DMS79 (cell line): Measurements from ENCODE around the gene VDR.

ENCODE experiments used
- DNase-seq: peaks from one replicate; lab custom pipeline; 2025; lab: John Stamatoyannopoulos, UW

VDR gene

DNA sequence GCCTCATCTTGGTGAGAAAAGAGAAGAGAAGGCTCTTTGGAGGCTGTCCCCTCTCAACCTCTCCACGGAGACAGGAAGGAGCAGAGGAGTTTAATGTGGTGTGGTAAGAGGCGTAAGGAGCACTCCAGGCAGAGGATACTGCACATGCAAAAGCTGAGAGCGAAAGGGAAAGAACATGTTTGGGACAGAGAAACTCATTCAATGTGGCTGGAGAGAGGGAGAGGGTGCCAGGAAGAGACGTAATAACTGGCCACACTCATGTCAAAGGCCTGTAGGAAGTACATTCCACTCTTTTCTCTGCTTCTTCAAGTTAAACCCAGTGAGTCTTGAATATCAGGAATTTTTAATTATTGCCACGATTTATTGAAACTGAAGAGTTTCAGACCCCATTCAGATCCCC is 12.0 kb downstream of the VDR start:
- DNase-seq, result no peak

DNA sequence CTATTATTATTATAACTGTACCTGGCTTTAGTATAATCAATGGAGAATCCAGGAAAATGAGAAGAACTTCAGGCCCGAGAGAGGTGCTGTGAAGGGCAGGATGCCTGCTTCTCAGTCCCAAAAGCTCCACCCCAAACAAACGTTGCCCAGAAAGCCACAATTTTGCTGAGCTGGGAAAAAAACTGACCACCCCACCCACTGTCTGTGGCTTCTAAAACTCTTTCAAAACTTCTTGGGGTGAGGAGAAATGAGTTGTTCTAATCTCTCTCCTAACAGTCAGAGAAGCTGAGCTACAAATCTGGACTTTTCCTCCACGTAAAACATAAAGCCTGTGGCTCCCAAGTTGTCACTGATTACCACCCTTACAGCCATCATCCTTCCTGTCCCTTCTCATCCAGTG is 13.4 kb downstream of the VDR start:
- DNase-seq, result no peak

DNA sequence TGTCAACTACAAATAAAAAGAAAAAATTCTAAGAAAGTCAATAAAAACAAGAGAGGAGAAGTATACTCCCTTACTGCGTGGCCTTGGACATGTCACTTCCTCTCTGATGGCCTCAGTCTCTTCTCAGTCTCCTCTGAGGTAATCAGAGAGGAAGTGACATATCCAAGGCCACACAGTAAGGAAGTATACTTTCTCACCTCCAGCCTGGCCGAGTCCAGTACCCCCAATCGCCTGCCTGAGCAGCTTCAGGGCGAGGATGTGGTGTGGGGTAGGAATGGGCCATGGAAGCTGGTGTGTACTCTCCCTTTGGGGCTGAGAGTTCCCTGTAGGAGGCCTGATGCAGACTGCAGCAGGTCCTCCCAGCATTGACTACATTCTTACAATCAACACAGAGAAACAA is 15.8 kb downstream of the VDR start:
- DNase-seq, result no peak

DNA sequence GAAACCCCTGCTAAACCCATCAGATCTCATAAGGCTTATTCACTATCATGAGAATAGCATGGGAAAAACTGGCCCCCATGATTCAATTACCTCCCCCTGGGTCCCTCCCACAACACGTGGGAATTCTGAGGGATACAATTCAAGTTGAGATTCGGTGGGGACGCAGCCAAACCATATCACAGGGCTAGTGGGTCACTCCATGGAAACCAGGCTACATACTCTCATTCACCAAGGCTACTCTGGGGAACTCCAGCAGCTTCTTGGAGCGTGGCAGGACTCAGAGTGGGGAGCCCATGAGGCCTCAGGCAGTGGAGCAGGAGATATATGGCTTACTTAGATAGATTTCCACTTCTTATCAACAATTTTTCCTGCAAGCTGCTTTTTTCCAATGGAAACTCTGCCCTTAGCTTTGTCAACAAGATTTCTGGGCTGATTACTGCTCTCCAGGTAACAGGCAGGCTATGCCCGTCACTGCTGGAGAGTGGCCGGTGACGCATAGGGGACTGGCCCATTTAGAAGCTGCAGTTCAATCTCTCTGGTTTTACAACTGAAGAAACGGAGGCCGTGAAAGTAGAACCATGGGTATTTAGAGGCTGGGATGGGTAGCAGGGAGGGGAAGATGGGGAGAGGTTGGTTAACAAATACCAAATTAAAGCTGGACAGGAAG is 16.5 kb downstream of the VDR start:
- DNase-seq, result no peak

DNA sequence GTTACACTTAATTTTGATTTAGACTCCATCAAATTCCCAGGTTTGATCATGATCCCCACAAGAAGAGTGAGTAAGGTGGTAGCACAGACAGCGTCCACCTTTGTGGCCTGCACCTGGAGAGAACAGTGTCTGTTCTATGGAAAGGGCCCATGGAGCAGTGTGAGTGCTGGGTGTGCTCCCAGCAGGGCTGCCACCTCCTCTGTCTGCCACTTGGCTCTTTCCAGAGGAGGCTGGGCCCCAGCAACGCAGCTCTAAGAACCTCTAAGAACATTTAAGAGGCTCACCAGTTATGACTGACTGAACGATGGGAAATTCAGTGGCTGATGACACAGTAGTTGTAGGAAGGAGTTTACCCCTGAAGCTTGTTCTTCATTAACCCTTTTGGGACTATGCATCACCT is 17.3 kb downstream of the VDR start:
- no peak for DNase-seq

DNA sequence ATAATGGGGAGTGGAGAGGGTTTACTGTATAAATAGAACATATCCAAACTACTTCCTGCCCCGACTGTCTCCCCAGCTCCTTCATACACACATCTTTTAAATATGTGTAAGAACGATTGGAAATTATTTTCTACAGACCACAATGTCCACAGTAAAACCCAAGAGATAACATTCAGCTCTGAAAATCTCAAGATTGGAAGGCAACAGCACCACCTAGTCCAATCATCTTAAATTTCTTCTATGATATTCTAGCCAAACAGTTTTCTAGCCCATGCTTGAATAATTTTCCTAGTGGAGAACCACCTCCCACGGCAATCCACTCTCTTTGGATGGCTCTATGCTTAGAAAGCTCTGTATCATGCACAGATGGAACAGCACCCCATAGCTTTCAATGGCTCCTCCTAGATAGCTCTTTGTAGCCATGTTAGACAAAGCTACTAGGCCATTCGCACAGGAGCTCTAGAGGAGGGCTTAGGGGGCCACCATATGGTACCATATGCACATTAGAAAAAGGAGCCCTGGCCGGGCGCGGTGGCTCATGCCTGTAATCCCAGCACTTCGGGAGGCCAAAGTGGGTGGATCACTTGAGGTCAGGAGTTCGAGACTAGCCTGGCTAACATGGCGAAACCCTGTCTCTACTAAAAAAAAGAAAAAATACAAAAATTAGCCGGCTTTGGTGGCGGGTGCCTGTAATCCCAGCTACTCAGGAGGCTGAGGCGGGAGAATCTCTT is 18.1 kb downstream of the VDR start:
- DNase-seq, result no peak

DNA sequence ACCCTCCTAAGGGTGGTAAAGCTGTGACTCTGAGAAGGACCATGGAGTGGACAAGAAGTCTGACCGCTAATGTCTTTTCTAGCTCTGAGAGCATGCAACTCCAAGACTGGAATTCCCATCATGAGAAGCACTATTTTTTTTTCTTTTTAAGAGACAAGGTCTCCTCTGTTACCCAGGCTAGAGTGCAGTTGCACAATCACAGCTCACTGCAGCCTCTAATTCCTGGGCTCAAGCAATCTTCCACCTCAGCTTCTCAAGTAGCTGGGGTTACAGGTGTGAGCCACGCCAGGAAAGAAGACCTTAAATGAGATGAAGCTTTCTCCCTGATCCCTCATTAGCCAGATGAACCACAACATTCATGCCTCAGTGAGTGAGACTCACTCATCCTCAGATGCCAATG is 19.2 kb downstream of the VDR start:
- no peak for DNase-seq

DNA sequence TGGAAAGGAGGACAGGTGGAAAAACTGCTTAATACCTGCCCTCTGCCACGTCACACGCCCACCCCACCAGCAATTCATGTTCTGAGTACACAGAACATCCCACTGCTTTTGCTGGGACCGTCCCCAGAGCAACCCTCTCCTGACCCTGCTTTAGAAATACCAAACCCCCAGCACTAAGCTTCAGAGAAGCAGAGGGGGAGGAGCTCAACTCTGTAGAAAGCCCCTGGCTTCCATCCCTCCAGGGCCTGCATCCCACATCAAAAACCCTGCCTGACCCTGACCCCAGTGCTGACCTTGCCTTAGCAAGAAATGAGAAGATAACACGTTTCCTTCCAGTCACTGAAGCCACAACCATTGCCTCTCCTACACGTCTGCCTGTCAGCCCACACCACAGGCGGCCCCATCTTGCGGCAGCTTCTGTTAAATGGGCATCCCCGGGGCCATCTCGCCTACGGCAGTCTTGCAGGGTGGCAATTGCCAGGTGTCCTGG is 19.7 kb downstream of the VDR start:
- no peak for DNase-seq

DNA sequence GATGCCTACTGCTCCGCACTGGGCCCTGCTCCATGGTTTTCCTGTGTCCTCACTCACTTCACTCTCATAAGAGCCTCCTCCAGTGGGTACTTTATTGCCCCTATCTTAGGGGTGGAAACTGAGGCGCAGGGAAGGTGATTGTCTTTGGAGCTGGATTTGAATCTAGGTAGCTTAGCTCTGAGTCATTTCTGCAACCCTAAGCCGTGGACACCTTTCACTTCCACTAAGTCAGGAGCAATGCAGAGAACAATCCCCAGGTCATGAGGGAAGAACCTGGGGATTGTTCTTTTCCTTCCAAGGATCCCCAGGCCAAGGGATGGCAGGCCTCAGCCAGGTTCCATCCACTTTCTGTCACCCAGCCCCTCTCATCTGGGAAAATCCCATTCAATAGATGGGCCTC is 20.3 kb downstream of the VDR start:
- DNase-seq, result no peak

DNA sequence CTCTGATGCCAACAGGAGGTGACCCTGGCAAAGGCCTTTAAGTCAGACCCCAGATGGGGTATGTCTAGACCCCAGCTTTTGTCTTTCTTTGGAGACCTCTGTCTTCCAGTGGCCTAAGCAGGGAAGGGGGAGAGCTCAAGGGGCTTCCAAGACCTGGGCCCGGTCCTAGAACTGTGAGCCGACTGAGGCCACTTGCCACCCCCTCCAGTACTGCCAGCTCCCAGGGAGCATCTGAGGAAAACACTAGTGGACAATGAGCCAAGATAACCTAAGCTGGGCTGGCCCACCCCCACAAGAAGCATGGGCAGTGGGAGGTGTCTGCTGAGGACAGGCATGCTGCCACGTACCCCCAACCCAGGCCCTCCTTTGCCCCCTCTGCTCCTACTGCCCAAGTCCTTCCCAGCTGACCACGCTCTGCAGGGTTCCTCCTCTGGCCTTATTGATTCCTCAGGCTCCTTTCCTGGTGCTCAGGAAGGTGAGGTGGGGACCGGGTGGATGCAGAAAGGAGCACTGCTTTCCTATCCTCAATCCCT is 21.1 kb downstream of the VDR start:
- DNase-seq, result no peak

DNA sequence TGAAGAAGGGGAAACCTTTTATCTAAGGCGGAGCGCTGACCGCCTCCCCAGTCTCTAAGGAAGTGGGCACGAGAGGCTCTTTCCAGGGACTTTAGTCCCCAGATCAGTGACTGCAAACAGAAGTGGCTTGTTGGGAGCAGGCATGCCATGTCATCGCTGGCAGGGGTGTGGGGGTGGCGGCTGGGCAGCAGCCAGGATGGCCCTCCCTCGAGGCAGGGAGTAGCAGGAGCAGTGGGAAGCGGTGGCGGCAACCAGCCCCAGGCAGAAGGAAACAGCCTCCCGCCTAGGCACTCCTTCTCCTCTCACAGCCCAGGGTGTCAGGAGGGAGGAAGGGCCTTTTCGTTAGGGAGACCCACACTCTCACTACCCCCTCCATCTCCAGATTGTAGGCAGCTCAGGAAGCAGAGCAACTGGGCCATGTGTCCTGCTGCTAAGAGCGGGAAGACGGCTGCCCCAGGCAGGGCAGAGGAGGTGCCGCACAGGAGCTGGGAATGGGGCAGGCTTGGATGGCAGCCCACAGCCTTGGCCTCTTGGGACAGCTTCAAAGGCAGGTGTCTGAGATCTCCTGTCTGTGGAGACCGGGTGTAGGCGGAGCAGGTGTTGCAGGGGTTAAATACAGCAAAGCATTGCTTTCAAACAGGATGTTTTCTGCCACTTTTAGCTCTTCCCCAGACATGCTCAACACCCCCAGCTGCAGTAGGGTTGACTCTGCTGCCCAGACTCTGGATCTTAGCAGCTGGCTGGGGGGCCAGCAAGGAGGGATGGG is 21.8 kb downstream of the VDR start:
- peak; percentile 87 for DNase-seq

DNA sequence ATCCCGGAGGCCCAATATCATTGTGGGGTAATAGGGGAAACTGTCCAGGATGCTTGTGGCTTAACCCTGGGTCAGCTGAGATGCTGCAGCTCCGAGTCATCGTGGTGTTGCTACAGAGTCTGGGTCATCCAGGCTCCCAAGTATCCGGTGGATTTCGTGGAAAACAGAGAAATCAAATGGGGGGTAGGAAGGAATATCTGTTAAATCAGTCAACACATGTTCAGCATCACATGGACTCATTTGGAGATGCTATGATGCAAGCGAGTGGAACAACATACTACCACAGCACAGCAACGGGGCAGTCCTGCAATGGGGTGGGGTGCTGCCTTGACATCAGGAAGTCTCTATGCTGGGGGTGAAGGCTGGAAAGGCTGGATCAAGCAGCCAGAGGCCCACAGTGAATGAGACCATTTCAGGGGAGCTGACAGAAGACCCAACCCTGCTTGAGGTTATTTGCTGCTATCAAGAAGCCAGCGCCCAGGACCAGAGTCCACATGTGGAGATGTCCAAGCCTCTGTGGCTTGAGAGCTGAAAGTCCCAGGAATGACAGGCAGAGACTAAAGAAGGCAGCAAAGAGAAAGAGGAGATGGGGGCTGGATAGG is 22.9 kb downstream of the VDR start:
- no peak for DNase-seq

DNA sequence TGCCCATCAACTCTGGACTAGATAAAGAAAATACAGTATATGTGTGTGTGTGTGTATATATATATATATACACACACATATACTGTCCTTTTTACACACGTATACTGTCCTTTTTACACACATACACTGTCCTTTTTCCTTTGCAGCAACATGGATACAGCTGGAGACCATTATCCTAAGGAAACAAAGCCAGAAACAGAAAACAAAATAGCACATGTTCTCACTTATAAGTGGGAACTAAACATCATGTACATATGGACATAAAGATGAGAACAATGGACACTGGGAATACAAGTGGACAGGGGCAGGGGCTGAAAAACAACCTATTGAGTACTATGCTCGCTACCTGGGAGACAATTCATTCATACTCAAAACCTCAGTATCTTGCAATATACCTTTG is 23.7 kb downstream of the VDR start:
- no peak for DNase-seq

DNA sequence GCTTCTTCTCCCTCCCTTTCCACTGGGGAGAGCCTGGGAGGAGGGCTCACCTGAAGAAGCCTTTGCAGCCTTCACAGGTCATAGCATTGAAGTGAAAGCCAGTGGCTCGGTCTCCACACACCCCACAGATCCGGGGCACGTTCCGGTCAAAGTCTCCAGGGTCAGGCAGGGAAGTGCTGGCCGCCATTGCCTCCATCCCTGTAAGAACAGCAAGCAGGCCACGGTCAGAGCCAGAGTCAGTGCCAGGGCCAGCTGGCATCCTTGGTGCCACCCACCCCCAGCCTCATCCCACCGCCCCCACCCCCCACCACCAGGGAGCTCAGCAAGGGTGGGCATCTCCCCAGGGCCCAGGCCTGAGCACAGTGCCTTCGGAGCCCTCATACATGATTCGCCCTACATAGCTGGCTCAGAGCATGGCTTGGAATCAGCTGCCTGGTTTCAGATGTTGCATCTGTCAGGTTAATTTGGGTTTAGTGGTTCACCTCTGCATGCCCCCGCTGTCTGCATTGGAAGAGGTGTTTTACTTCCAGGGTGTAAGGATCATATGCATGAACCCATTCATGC is 25.8 kb downstream of the VDR start:
- DNase-seq, result no peak

DNA sequence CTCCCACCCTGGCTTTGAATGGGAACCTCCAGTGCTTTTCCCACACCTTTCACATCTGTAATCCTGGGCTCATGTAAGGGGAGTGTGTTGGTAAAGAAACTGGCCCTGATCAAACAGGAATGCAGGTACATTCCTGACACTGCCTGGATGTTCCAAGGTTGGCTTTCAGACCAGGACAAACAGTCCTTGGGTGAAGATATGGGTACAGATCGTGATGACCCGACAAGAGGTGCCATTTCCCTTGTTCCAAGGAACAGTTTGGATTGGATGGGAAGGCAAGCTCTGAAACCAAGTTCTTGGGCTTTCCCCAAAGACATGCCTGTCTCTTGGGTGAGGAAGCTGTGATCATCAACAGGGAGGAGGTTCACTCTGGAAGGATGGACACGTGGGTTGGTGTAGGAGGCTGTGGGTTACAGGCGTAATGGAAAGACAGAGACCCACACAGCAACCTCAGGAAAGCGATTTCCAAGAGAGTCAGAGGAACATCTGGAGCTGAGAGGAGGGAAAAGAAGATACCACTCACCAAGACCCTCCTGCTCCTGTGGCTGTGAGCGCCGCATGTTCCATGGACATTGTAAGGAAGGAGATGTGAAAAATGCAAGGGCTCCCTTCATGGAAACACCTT is 26.4 kb downstream of the VDR start:
- no peak for DNase-seq

DNA sequence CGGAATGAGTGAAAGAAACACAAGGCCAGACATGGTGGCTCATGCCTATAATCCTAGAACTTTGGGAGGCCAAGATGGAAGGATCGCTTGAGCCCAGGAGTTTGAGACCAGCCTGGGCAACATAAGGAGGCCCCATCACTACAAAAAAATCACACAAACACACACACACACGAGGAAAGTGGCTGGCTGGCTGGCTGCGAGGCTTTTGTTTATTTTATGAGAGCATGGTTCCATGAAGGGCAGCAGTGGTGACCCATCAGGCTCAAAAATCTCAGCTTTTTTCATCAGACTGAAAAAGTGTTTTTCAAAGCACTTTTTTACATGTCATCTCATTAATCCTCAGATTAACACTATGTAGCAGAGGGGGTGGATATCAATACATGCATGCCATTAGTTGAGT is 27.7 kb downstream of the VDR start:
- no peak for DNase-seq

DNA sequence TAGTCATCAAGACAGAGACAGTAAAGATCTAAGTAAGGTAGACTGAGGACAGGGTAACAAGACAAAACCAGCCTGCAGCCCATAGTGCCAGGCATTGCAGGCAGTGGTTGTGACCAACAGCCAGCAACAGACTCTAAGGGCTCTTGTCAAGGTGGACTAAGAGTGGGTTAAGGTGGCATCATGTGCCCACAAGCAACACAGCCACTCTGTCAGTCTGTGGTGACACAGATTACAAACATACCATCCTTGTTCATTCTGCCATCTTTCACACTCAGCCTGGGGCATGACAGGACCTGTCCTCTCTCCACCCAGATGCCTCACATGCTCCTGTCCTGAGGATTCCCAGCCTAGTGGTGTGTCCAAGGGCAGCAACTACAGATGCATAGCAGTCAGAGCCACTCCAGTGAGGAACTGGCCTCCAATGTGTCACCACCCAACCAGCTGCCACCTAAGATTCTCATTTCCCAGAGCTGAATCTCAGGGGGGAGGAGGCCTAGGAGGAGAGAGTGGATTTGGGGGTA is 28.3 kb downstream of the VDR start:
- DNase-seq, result no peak

DNA sequence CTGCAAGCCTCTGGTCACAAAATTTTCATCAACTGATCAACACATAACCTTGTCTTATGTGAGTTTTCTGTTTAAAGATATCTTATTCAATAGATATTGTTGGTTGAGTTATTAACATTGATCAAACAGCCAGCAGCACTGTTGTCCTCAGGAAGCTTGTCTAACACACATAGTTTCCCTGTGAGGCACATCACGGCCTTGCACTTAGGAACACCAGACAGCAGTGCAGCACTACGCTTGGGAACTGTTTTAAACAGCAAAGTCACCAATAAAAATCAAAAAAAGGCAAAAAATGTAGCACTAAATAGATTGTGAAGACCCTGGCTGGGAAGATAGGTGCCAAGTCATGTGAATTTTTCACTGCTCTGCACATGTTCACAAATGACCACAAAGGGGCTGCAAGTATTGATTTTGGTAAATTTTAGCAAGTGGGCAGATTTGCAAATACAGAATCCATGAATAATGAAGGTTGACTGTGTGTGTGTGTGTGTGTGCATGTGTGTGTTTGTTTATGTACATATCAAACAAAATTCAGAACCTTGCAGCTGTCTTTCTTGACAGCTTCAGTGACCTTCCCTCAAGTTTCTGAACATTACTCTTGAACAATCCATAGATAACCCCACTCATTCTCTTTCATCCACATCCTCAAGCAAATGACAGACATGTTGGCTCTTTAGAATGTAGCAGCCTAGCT is 28.9 kb downstream of the VDR start:
- no peak for DNase-seq

DNA sequence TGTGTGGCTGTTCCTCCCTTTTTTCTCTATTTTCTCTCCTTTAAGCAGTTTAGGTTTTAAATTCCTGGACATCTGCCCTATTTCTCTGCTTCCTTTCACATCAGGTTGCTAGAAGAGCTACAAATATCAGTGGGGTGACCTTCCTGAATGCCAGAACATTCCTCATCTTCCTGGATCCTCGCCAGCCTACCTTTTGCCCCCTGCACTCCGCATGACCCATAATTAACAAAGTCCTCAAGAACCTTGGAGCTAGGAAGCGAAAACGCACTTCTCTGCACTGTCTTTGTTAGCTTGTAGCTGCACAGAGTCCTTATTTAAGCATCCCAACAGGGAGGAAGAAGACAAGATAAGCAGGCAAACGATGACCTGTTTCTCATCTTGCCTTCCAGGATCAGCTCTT is 30.5 kb downstream of the VDR start:
- no peak for DNase-seq

DNA sequence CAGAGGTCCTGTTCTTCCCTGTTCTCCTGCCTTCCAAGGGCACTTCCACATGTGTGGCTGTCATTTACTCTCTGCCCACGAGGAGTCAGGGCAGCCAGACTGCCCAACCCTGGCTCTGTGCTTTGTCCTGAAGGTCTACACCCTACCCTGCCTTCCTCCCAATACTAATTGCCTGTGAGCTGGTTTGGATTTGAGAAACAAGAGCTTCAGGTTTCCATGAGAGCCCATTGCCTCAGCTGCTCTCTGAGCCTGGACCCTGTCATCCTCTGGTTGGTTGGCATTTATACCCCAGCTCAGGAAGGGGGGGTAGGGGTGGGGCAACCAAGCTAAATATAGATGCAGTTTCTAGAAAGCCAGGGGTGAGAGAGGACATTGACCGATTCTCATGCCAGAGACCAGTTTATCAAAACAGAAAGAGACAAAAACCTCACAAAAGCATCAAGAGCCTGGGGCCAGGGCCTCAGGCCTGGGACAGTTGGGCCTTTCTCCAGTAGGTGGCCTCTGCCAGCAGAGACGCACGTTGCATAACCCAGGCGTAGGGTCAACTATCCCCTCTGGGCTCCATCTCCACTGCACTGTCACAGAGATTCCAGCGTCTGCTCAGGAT is 34.5 kb downstream of the VDR start:
- no peak for DNase-seq
